Uterus (tissue), 2 donors: Measurements from ENCODE around the gene PRKAR1A.

Experiments
- CTCF ChIP-seq, 4 experiments: fragments of 200-600 bp in 2 of 4; fragments of 450-650 bp in 2 of 4; sonication (generic) in 2 of 4; IDR thresholded peaks; one replicate each; pipeline ENCODE4 v1.5.1; 2016 to 2019; ENCODE audit warnings: antibody characterized with exemption in 4 of 4, mild to moderate bottlenecking in 2 of 4, moderate library complexity in 1 of 4
- POLR2A ChIP-seq, 2 donors: fragments of 450-650 bp; IDR thresholded peaks; one replicate each; pipeline ENCODE4 v1.6.1; 2016; ENCODE audit warnings: antibody characterized with exemption in 2 of 2, mild to moderate bottlenecking in 1 of 2, moderate library complexity in 1 of 2

- TF ChIP-seq CTCF (IDR thresholded peaks at IDR 0.05) (no peak), POLR2A (IDR thresholded peaks at IDR 0.05) (no peak)
Observed at GRCh38 chr17:68599552-68600066, 87.4 kb downstream of the PRKAR1A start.
